A549 (cell line): Measurements from ENCODE around the gene FAM193A.

Source experiments
- CTCF ChIP-seq: fragments of >200 bp; sonication (Bioruptor Twin); formaldehyde crosslinking; IDR thresholded peaks from 3 replicates; pipeline ENCODE4 v1.5.1; 2016
- ESRRA ChIP-seq: fragments of 150-350 bp; IDR thresholded peaks from 2 replicates; pipeline ENCODE4 v1.6.1; 2014; ENCODE audit warnings: mild to moderate bottlenecking, low read length, borderline replicate concordance
- FOXS1 ChIP-seq: fragments of 250-450 bp; sonication (Bioruptor Pico); IDR thresholded peaks from 2 replicates; pipeline ENCODE4 v1.5.0; 2020; ENCODE audit warnings: mild to moderate bottlenecking, moderate library complexity
- HOXB5 ChIP-seq: fragments of 250-450 bp; sonication (Bioruptor Pico); IDR thresholded peaks from 2 replicates; pipeline ENCODE4 v1.5.0; 2020; ENCODE audit warnings: mild to moderate bottlenecking, moderate library complexity
- KDM1A ChIP-seq: fragments of 200-600 bp; sonication (generic); IDR thresholded peaks from 2 replicates; pipeline ENCODE4 v1.6.1; 2016; ENCODE audit warnings: low read depth, mild to moderate bottlenecking
- PBX3 ChIP-seq: IDR thresholded peaks from 2 replicates; pipeline ENCODE4 v1.6.1; 2012

GRCh38 chr4:2733001-2733843 lies 196.8 kb downstream of the FAM193A start:
- no peak for TF ChIP-seq PBX3
- no peak for TF ChIP-seq CTCF
- no peak for TF ChIP-seq KDM1A
- no peak for TF ChIP-seq FOXS1 (CRISPR knock-in tag)
- TF ChIP-seq ESRRA, result no peak
- TF ChIP-seq HOXB5, result no peak
